HepG2 (cell line): Measurements from ENCODE around the gene FBP2. TPM values are rescaled to one million over a fixed set of nuclear protein-coding genes. Genes with fewer than 3 reads are reported as not detected.

ENCODE experiments used
- ATAC-seq: fragments of 200-7000 bp; cut with Tn5 transposase; 3 replicates; pipeline ENCODE4 v1.9.1; 2020; ENCODE audit warnings: mild to moderate bottlenecking, moderate library complexity
- BruUV-seq: library from RNA; stranded (reverse); fragments of 400-500 nt; replicated peaks from 2 replicates; lab custom pipeline; 2021; lab: Mats Ljungman, UMichigan
- CTCF ChIA-PET: fragments of 300-600 bp; formaldehyde crosslinking; extraction: SDS; loops from one replicate; lab custom pipeline; 2021; ENCODE audit warnings: low total read pairs, inconsistent platforms, low intra/inter-chr PET ratio; lab: Yijun Ruan, JAX
- POLR2A ChIA-PET: fragments of 350-600 bp; sonication (Branson Sonifier 250); formaldehyde crosslinking; loops from one replicate; lab custom pipeline; 2020; ENCODE audit warnings: antibody characterized with exemption, inconsistent platforms; lab: Yijun Ruan, JAX
- DNase-seq: peaks from one replicate; pipeline ENCODE4 v3.0.0-alpha.2; 2015; ENCODE audit warnings: low spot score
- FAIRE-seq: peaks from 3 replicates; lab custom pipeline; 2011; peaks lifted over from hg19 to GRCh38; lab: Jason Lieb, UNC
- H2AFZ ChIP-seq: one replicate; pipeline ENCODE4 v1.6.1; 2011; ENCODE audit warnings: low read length, inconsistent platforms
- H3K27ac ChIP-seq: fragments of 300-600 bp; 3 replicates; pipeline ENCODE4 v1.8.0; 2011; ENCODE audit warnings: mixed run types, mild to moderate bottlenecking, mixed read lengths, low read length, inconsistent platforms; ENCODE audit not compliant: insufficient read depth; ENCODE audit errors: extremely low read length
- H3K27me3 ChIP-seq, 2 experiments: fragments of 200-600 bp in 1 of 2; 2 replicates in 1 of 2; 3 replicates in 1 of 2; pipeline versions ENCODE4 v1.6.0 to v1.8.0; 2011; ENCODE audit warnings: low read length in 2 of 2, mild to moderate bottlenecking in 2 of 2, moderate library complexity in 2 of 2, inconsistent platforms in 1 of 2; ENCODE audit not compliant: insufficient read depth in 2 of 2, control insufficient read depth in 1 of 2
- H3K36me3 ChIP-seq, 2 experiments: fragments of 200-600 bp in 1 of 2; replicated peaks in 1 of 2; 2 replicates in 1 of 2; 3 replicates in 1 of 2; pipeline versions ENCODE4 v1.5.1 to v1.8.0; 2011; ENCODE audit warnings: low read length in 2 of 2, inconsistent platforms in 1 of 2; ENCODE audit not compliant: insufficient read depth in 2 of 2, control insufficient read depth in 1 of 2
- H3K4me1 ChIP-seq: 2 replicates; pipeline ENCODE4 v1.5.1; 2012; ENCODE audit warnings: low read length, inconsistent platforms; ENCODE audit not compliant: insufficient read depth
- H3K4me2 ChIP-seq: 2 replicates; pipeline ENCODE4 v1.6.0; 2011; ENCODE audit warnings: low read depth, low read length, inconsistent platforms
- H3K4me3 ChIP-seq, 3 experiments: fragments of 200-600 bp in 1 of 3; sonication (generic), shearing (Covaris generic) in 1 of 3; replicated peaks in 1 of 3; 2 replicates each; pipeline ENCODE4 v1.5.1; 2011 to 2016; ENCODE audit warnings: low read length in 3 of 3, inconsistent platforms in 2 of 3, low read depth in 2 of 3, mild to moderate bottlenecking in 2 of 3, control low read depth in 1 of 3, mixed read lengths in 1 of 3; ENCODE audit not compliant: insufficient read depth in 1 of 3
- H3K79me2 ChIP-seq: one replicate; pipeline ENCODE4 v1.6.1; 2011; ENCODE audit warnings: low read length, inconsistent platforms; ENCODE audit not compliant: insufficient read depth
- H3K9ac ChIP-seq: 2 replicates; pipeline ENCODE4 v1.6.0; 2011; ENCODE audit warnings: mild to moderate bottlenecking, low read depth, low read length, inconsistent platforms; ENCODE audit not compliant: insufficient read depth
- H3K9me3 ChIP-seq: 2 replicates; pipeline ENCODE4 v1.5.1; 2012; ENCODE audit warnings: mild to moderate bottlenecking, low read length
- H4K20me1 ChIP-seq: 2 replicates; pipeline ENCODE4 v1.6.0; 2011; ENCODE audit warnings: inconsistent platforms, mild to moderate bottlenecking, low read length, moderate library complexity; ENCODE audit not compliant: insufficient read depth
- AKAP8 ChIP-seq: sonication (generic); formaldehyde crosslinking; IDR thresholded peaks from 2 replicates; pipeline ENCODE4 v1.5.1; 2020; ENCODE audit warnings: mild to moderate bottlenecking, missing genetic modification reagents
- CENPT ChIP-seq: sonication (generic); formaldehyde crosslinking; IDR thresholded peaks from 2 replicates; pipeline ENCODE4 v1.8.0; 2022; ENCODE audit warnings: low read depth, mild to moderate bottlenecking, moderate library complexity, missing genetic modification reagents
- SALL1 ChIP-seq: sonication (generic); formaldehyde crosslinking; IDR thresholded peaks from 2 replicates; pipeline ENCODE4 v1.8.0; 2022; ENCODE audit warnings: mild to moderate bottlenecking, missing genetic modification reagents
- STAG1 ChIP-seq: sonication (generic); formaldehyde crosslinking; IDR thresholded peaks from 2 replicates; pipeline ENCODE4 v1.4.0; 2020; ENCODE audit warnings: missing genetic modification reagents
- ZBTB37 ChIP-seq: sonication (generic); formaldehyde crosslinking; IDR thresholded peaks from 2 replicates; pipeline ENCODE4 v1.4.0; 2020; ENCODE audit warnings: mild to moderate bottlenecking, missing genetic modification reagents
- ZFP1 ChIP-seq: IDR thresholded peaks from 2 replicates; pipeline ENCODE4 v1.6.1; 2016
- ZNF317 ChIP-seq: sonication (generic); formaldehyde crosslinking; IDR thresholded peaks from 2 replicates; pipeline ENCODE4 v1.5.0; 2020; ENCODE audit warnings: mild to moderate bottlenecking, missing genetic modification reagents
- ZNF343 ChIP-seq: sonication (generic); formaldehyde crosslinking; IDR thresholded peaks from 2 replicates; pipeline ENCODE4 v1.4.0; 2020; ENCODE audit warnings: mild to moderate bottlenecking, missing genetic modification reagents
- ZNF563 ChIP-seq: sonication (generic); formaldehyde crosslinking; IDR thresholded peaks from 2 replicates; pipeline ENCODE4 v1.8.0; 2022; ENCODE audit warnings: mild to moderate bottlenecking, moderate library complexity, missing genetic modification reagents
- ZNF883 ChIP-seq: sonication (generic); formaldehyde crosslinking; IDR thresholded peaks from 2 replicates; pipeline ENCODE4 v1.5.1; 2020; ENCODE audit warnings: mild to moderate bottlenecking, missing genetic modification reagents; ENCODE audit errors: not compliant biosample characterization
- WGBS: methylation state at CpG from one replicate; pipeline ENCODE4 v1.1.6; 2017; ENCODE audit warnings: low lambda C conversion rate; 5-methylcytosine and 5-hydroxymethylcytosine counted together
- in situ Hi-C: cut with HindIII; loops from 2 replicates; pipeline ENCODE4 v1.10.0; 2017; ENCODE audit warnings: low pct_unique_long_range_greater_than_20kb; ENCODE audit not compliant: extremely low pct_ligation_motif_present
- intact Hi-C: fragments of 100-400 bp; cut with micrococcal nuclease; formaldehyde crosslinking; loops from one replicate; pipeline ENCODE4 v1.10.0; 2022; ENCODE audit not compliant: unreplicated experiment
- polyA plus RNA-seq, 8 experiments: library from polyadenylated mRNA; depleted of rRNA in 3 of 8; stranded (reverse) in 7 of 8; unstranded in 1 of 8; fragments of >200 nt; fragmentation: Illumina TruSeq in 4 of 8; extraction: Trizol in 4 of 8; gene quantifications; 2 replicates each; pipeline versions ENCODE4 v1.2.1 to v1.2.3, GENCODE V29; 2011 to 2016; ENCODE audit warnings: low read depth in 4 of 8, missing spikeins in 1 of 8, mixed read lengths in 1 of 8; ENCODE audit not compliant: insufficient read depth in 1 of 8
- total RNA-seq, 5 experiments: library from RNA; depleted of rRNA; stranded (reverse); fragments of >200 nt; fragmentation: Illumina TruSeq; extraction: Trizol; gene quantifications; 2 replicates each; pipeline ENCODE4 v1.2.3, GENCODE V29; 2016; ENCODE audit warnings: low read depth in 1 of 5
- TF ChIP-seq, protein P1 (sequence below): sonication (generic); formaldehyde crosslinking; IDR thresholded peaks from 2 replicates; pipeline ENCODE4 v1.5.0; 2020; ENCODE audit warnings: missing genetic modification reagents
- TF ChIP-seq, protein P2 (sequence below): sonication (generic); formaldehyde crosslinking; conservative IDR thresholded peaks from 2 replicates; pipeline ENCODE4 v1.4.0; 2020; ENCODE audit warnings: mild to moderate bottlenecking, missing genetic modification reagents, moderate library complexity
- TF ChIP-seq, protein P3 (sequence below): sonication (generic); formaldehyde crosslinking; IDR thresholded peaks from 2 replicates; pipeline ENCODE4 v1.8.1; 2022; ENCODE audit warnings: mild to moderate bottlenecking, missing genetic modification reagents

FBP2 gene
- total and polyA plus RNA-seq, 2 of the 13 experiments (the other 11 are each of a cell fraction or from before 2014, with no cell fraction given), result not detected

DNA sequence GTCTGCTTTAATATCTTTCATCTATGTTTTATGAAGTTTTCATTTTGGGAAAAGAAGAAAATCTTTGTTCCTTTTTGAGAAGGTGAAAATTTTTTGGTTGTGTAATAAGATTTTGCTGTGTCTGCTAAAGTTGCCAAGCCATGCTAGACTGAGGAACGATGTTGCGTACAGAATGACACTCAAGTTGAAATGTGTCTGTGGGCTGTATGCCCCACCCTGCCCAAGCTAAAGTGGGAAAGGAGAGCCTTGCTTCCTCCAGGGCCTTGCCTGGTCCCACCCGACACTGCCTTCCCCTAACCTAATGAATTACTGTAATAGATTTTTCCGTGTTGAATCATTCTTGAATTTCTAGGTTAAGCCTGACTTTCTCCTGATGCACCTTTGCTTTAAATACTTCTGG is 36.2 kb downstream of the FBP2 start (continued):
- no peak for TF ChIP-seq ZNF317 (CRISPR knock-in tag)
- TF ChIP-seq, protein P1, sequence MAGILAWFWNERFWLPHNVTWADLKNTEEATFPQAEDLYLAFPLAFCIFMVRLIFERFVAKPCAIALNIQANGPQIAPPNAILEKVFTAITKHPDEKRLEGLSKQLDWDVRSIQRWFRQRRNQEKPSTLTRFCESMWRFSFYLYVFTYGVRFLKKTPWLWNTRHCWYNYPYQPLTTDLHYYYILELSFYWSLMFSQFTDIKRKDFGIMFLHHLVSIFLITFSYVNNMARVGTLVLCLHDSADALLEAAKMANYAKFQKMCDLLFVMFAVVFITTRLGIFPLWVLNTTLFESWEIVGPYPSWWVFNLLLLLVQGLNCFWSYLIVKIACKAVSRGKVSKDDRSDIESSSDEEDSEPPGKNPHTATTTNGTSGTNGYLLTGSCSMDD (CRISPR knock-in tag), result no peak

GRCh38 chr9:94554439-94555331 is 38.9 kb downstream of the FBP2 start, which contains the start of gene PCAT7:
Gene PCAT7, plus strand, starts transcription at chr9:94555083.
- H3K9ac ChIP-seq, result peak within 1 kb of the TSS; percentile 86
- TF ChIP-seq SALL1 (CRISPR knock-in tag), result peak; percentile 76
- TF ChIP-seq, protein P2, sequence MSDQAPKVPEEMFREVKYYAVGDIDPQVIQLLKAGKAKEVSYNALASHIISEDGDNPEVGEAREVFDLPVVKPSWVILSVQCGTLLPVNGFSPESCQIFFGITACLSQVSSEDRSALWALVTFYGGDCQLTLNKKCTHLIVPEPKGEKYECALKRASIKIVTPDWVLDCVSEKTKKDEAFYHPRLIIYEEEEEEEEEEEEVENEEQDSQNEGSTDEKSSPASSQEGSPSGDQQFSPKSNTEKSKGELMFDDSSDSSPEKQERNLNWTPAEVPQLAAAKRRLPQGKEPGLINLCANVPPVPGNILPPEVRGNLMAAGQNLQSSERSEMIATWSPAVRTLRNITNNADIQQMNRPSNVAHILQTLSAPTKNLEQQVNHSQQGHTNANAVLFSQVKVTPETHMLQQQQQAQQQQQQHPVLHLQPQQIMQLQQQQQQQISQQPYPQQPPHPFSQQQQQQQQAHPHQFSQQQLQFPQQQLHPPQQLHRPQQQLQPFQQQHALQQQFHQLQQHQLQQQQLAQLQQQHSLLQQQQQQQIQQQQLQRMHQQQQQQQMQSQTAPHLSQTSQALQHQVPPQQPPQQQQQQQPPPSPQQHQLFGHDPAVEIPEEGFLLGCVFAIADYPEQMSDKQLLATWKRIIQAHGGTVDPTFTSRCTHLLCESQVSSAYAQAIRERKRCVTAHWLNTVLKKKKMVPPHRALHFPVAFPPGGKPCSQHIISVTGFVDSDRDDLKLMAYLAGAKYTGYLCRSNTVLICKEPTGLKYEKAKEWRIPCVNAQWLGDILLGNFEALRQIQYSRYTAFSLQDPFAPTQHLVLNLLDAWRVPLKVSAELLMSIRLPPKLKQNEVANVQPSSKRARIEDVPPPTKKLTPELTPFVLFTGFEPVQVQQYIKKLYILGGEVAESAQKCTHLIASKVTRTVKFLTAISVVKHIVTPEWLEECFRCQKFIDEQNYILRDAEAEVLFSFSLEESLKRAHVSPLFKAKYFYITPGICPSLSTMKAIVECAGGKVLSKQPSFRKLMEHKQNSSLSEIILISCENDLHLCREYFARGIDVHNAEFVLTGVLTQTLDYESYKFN (CRISPR knock-in tag), result peak; percentile 48; the same call in 1 of the 2 replicates
- peak; percentile 72 for TF ChIP-seq ZNF883
- 0 out of 2 replicates have a peak, but pooled peaks have one; percentile 38 for TF ChIP-seq ZBTB37 (CRISPR knock-in tag)
- TF ChIP-seq AKAP8 (CRISPR knock-in tag), result no peak
- no peak for TF ChIP-seq CENPT (CRISPR knock-in tag)
- TF ChIP-seq, protein P3, sequence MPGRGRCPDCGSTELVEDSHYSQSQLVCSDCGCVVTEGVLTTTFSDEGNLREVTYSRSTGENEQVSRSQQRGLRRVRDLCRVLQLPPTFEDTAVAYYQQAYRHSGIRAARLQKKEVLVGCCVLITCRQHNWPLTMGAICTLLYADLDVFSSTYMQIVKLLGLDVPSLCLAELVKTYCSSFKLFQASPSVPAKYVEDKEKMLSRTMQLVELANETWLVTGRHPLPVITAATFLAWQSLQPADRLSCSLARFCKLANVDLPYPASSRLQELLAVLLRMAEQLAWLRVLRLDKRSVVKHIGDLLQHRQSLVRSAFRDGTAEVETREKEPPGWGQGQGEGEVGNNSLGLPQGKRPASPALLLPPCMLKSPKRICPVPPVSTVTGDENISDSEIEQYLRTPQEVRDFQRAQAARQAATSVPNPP (CRISPR knock-in tag), result no peak
- peak; percentile 82; the same call in 1 of the 2 replicates for TF ChIP-seq ZNF563 (CRISPR knock-in tag)
- TF ChIP-seq STAG1 (CRISPR knock-in tag), result peak; percentile 81
- peak; percentile 78; the same call in 1 of the 2 replicates for TF ChIP-seq ZNF343 (CRISPR knock-in tag)
- TF ChIP-seq ZFP1 (CRISPR knock-in tag), result no peak

More at GRCh38 chr9:94554439-94555331, 38.9 kb downstream of the FBP2 start, which contains the start of gene PCAT7:
- DNase-seq (peak; percentile 84), FAIRE-seq (peak; percentile 64), ATAC-seq (peak; percentile 92)
- H4K20me1 ChIP-seq, result peaks cover 3% of the 10 kb centered on the region; the same call in 1 of the 2 replicates
- in situ Hi-C loops, result no loop called here
- no peaks in the 10 kb centered on the region for H3K9me3 ChIP-seq
- H3K4me2 ChIP-seq, result peak within 1 kb of the TSS; percentile 85
- 18% methylated on average over 26 of the region's 40 CpGs for WGBS
- H3K4me1 ChIP-seq, result peaks cover 29% of the 10 kb centered on the region
- POLR2A ChIA-PET, result interaction anchor here (0.6 to 2.8 kb wide), 22 partner anchors 9 to 613 kb away, joined by 3 to 37 read pairs (median 4); no protein-coding TSS in a partner anchor
- H3K79me2 ChIP-seq, result peaks cover 11% of the 10 kb centered on the region
- H3K27me3 ChIP-seq, result no peaks in the 10 kb centered on the region; a peak in 1 of 5 replicates
- intact Hi-C loops, result loop anchor here (1.0 to 2.0 kb wide), 4 partner anchors 49 to 114 kb away; no protein-coding TSS in a partner anchor
- peak within 1 kb of the TSS; percentile 90 for H3K27ac ChIP-seq
- H3K4me3 ChIP-seq, result peak within 1 kb of the TSS; percentile 75 to 89 (median 79)
- peak within 1 kb of the TSS; percentile 83 for H2AFZ ChIP-seq
- BruUV-seq, result no TSS peak
- CTCF ChIA-PET, result interaction anchor here (0.6 to 1.7 kb wide), 4 partner anchors 49 to 573 kb away, joined by 3 to 17 read pairs (median 6); no protein-coding TSS in a partner anchor
- peaks cover 1 to 8% of the 10 kb centered on the region in 2 experiments; a peak in 2 of 5 replicates for H3K36me3 ChIP-seq
